HG02870 (cell line): ENCODE data around the gene NAV1.
"Not testable (repeated sequence)": the region's sequence is repeated elsewhere in the genome, so short reads cannot be mapped to it uniquely, and the experiment has no call there.

ENCODE experiments used
- ATAC-seq: cut with Tn5 transposase; IDR thresholded peaks from one replicate; pipeline ENCODE4 v1.9.1; 2021; ENCODE audit warnings: mild to moderate bottlenecking, moderate library complexity; ENCODE audit not compliant: unreplicated experiment

The NAV1 gene

GRCh38 chr1:201565024-201565730 lies 26.2 kb downstream of the NAV1 start:
- no peak for ATAC-seq

GRCh38 chr1:201565771-201566528 lies 27.0 kb downstream of the NAV1 start:
- no peak for ATAC-seq

- no peak for ATAC-seq
These were observed 27.5 kb downstream of the NAV1 start for GRCh38 chr1:201566529-201566823.

GRCh38 chr1:201566933-201567801 lies 28.2 kb downstream of the NAV1 start:
- no peak for ATAC-seq

GRCh38 chr1:201568265-201568664 lies 29.3 kb downstream of the NAV1 start:
- no peak for ATAC-seq

- no peak for ATAC-seq
These were observed 29.9 kb downstream of the NAV1 start for GRCh38 chr1:201568859-201569294.

GRCh38 chr1:201570181-201570885 lies 31.4 kb downstream of the NAV1 start:
- ATAC-seq, result no peak

- no peak for ATAC-seq
These were observed 32.1 kb downstream of the NAV1 start for GRCh38 chr1:201570886-201571624.

GRCh38 chr1:201573030-201573429 lies 34.1 kb downstream of the NAV1 start:
- ATAC-seq, result no peak

GRCh38 chr1:201573923-201574322 lies 35.0 kb downstream of the NAV1 start:
- ATAC-seq, result no peak

GRCh38 chr1:201575912-201576311 lies 37.0 kb downstream of the NAV1 start:
- ATAC-seq, result no peak

- no peak for ATAC-seq
These were observed 38.0 kb downstream of the NAV1 start for GRCh38 chr1:201576914-201577313.

GRCh38 chr1:201578008-201578888 lies 39.3 kb downstream of the NAV1 start:
- no peak for ATAC-seq

- not testable (repeated sequence) for ATAC-seq
These were observed 42.4 kb downstream of the NAV1 start for GRCh38 chr1:201581371-201581770.

- ATAC-seq, result no peak
These were observed 43.9 kb downstream of the NAV1 start for GRCh38 chr1:201582705-201583442.

GRCh38 chr1:201583663-201584062 lies 44.7 kb downstream of the NAV1 start:
- no peak for ATAC-seq

GRCh38 chr1:201584471-201585092 lies 45.7 kb downstream of the NAV1 start:
- ATAC-seq, result no peak

GRCh38 chr1:201585093-201585483 lies 46.2 kb downstream of the NAV1 start:
- ATAC-seq, result no peak
